ENCODE measurements around the gene TMEM94. TPM values are rescaled to one million over a fixed set of nuclear protein-coding genes. Genes with fewer than 3 reads are reported as not detected.
A peak's percentile ranks its signal among the peaks of the same experiment; 100 is the strongest.
"Not testable (repeated sequence)": the region's sequence is repeated elsewhere in the genome, so short reads cannot be mapped to it uniquely, and the experiment has no call there.

TMEM94 gene
- total and polyA plus RNA-seq, 9 of the 15 experiments (the other 6 are each of a cell fraction or from before 2014, with no cell fraction given) = 0.35 to 48.1 (median 14.4) TPM

GRCh38 chr17:75477490-75477862 is 21.0 kb downstream of the TMEM94 start:
- BruUV-seq (replicated peaks); H3K27me3 ChIP-seq (ENCODE audit: control insufficient read depth in 2 of 2, insufficient read depth in 2 of 2, low read length in 2 of 2); in situ Hi-C loops (cut with MboI); FAIRE-seq; DNase-seq (ENCODE audit: extremely low read depth in 1 of 4, low spot score in 3 of 4); H2AFZ ChIP-seq (ENCODE audit: low read depth, low read length); H3K79me2 ChIP-seq (ENCODE audit: control insufficient read depth, insufficient read depth, low read length); H3K9ac ChIP-seq (ENCODE audit: insufficient read depth in 1 of 2, low read depth in 2 of 2, low read length in 2 of 2); H3K9me3 ChIP-seq (replicated peaks; ENCODE audit: control insufficient read depth, insufficient read depth, low read depth, low read length); intact Hi-C loops (cut with micrococcal nuclease); H3K4me2 ChIP-seq (ENCODE audit: insufficient read depth, low read length); CTCF ChIA-PET (ENCODE audit: low intra/inter-chr PET ratio); ATAC-seq; H3K4me3 ChIP-seq; H3K9me1 ChIP-seq (ENCODE audit: control insufficient read depth, insufficient read depth, low read length); H3K27ac ChIP-seq (ENCODE audit: extremely low read depth, low read depth, low read length): not testable (repeated sequence)
- Histone ChIP-seq H3K4me1 (replicated peaks in 1 of 2; ENCODE audit: control insufficient read depth in 2 of 2, insufficient read depth in 2 of 2, low read length in 2 of 2) (peaks cover 0 to 13% of the 10 kb centered on the region in 2 experiments; a peak in 2 of 5 replicates), H4K20me1 (replicated peaks; ENCODE audit: control insufficient read depth, insufficient read depth, low read length) (peaks cover 17% of the 10 kb centered on the region), H3K36me3 (ENCODE audit: control insufficient read depth, insufficient read depth, low read length) (peaks cover 11% of the 10 kb centered on the region; the same call in 2 of the 3 replicates)
- POLR2A ChIA-PET = interaction anchor here (0.6 to 1.8 kb wide), 2 partner anchors 9 to 22 kb away, joined by 3 to 5 read pairs; partner anchors contain the start of gene TMEM94
- 93% methylated on average over 9 of the region's 11 CpGs for WGBS (ENCODE audit: insufficient coverage, low coverage, missing lambda C conversion rate)

DNA sequence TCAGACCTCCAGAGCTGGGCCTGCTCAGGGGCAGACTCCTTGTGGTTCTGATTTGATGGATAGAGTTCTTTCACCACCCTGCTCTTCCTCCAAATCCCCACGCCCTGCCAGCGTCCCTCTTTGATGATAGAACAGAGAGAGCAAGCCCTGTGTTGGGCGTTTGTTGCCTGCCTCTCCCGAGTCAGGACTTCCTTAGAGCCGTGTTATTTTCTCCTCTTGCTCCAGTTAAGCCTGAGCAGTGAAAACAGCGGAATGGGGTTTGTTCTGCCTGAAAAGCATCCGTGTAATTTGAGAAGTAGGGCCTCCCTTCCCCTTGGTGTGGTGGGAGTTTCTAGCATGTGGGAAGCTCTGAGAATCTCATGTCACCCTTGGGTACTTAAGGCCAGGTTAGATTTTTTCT is 22.1 kb downstream of the TMEM94 start:
- Histone ChIP-seq H2AFZ (ENCODE audit: low read depth, low read length) (no peak overlapping the region), H3K9me3 (replicated peaks; ENCODE audit: control insufficient read depth, insufficient read depth, low read depth, low read length) (no peaks in the 10 kb centered on the region), H3K4me3 (no peak overlapping the region), H3K4me1 (replicated peaks in 1 of 2; ENCODE audit: control insufficient read depth in 2 of 2, insufficient read depth in 2 of 2, low read length in 2 of 2) (peaks cover 0 to 13% of the 10 kb centered on the region in 2 experiments; a peak in 2 of 5 replicates), H3K9me1 (ENCODE audit: control insufficient read depth, insufficient read depth, low read length) (no peaks in the 10 kb centered on the region), H4K20me1 (replicated peaks; ENCODE audit: control insufficient read depth, insufficient read depth, low read length) (peaks cover 17% of the 10 kb centered on the region), H3K79me2 (ENCODE audit: control insufficient read depth, insufficient read depth, low read length) (no peaks in the 10 kb centered on the region), H3K27me3 (ENCODE audit: control insufficient read depth in 2 of 2, insufficient read depth in 2 of 2, low read length in 2 of 2) (no peaks in the 10 kb centered on the region), H3K27ac (ENCODE audit: extremely low read depth, low read depth, low read length) (no peak overlapping the region), H3K4me2 (ENCODE audit: insufficient read depth, low read length) (no peak overlapping the region), H3K36me3 (ENCODE audit: control insufficient read depth, insufficient read depth, low read length) (peaks cover 5% of the 10 kb centered on the region; the same call in 2 of the 3 replicates), H3K9ac (ENCODE audit: insufficient read depth in 1 of 2, low read depth in 2 of 2, low read length in 2 of 2) (no peak overlapping the region)
- CTCF ChIA-PET (ENCODE audit: low intra/inter-chr PET ratio) = no interaction called here
- peak; percentile 49 for FAIRE-seq
- in situ Hi-C loops (cut with MboI) = no loop called here
- no peak for DNase-seq (ENCODE audit: extremely low read depth in 1 of 4, low spot score in 3 of 4)
- POLR2A ChIA-PET = interaction anchor here (1.2 kb wide), 1 partner anchor 12 kb away, joined by 3 read pairs; no protein-coding TSS in a partner anchor
- 55% methylated on average over 6 of the region's 7 CpGs for WGBS (ENCODE audit: insufficient coverage, low coverage, missing lambda C conversion rate)
- ATAC-seq = no peak
- intact Hi-C loops (cut with micrococcal nuclease) = no loop called here
- BruUV-seq (replicated peaks) = no TSS peak
- no peak for TF ChIP-seq NR2F6 (CRISPR knock-in tag; IDR thresholded peaks at IDR 0.05)
- no peak for TF ChIP-seq RHOXF2B (CRISPR knock-in tag; conservative IDR thresholded peaks at IDR 0.05)
- TF ChIP-seq, protein P1, sequence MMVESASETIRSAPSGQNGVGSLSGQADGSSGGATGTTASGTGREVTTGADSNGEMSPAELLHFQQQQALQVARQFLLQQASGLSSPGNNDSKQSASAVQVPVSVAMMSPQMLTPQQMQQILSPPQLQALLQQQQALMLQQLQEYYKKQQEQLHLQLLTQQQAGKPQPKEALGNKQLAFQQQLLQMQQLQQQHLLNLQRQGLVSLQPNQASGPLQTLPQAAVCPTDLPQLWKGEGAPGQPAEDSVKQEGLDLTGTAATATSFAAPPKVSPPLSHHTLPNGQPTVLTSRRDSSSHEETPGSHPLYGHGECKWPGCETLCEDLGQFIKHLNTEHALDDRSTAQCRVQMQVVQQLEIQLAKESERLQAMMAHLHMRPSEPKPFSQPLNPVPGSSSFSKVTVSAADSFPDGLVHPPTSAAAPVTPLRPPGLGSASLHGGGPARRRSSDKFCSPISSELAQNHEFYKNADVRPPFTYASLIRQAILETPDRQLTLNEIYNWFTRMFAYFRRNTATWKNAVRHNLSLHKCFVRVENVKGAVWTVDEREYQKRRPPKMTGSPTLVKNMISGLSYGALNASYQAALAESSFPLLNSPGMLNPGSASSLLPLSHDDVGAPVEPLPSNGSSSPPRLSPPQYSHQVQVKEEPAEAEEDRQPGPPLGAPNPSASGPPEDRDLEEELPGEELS (CRISPR knock-in tag; IDR thresholded peaks at IDR 0.05; ENCODE audit: borderline replicate concordance) = no peak
- no peak for TF ChIP-seq ZKSCAN1 (IDR thresholded peaks at IDR 0.05; ENCODE audit: low read depth, low read length)
- no peak for TF ChIP-seq ZNF212 (CRISPR knock-in tag; IDR thresholded peaks at IDR 0.05)
- TF ChIP-seq NBN (IDR thresholded peaks at IDR 0.05; ENCODE audit: low read depth) = no peak
- TF ChIP-seq FOXA3 (CRISPR knock-in tag; conservative IDR thresholded peaks at IDR 0.05 in 1 of 2, IDR thresholded peaks at IDR 0.05 in 1 of 2) = no peak
- TF ChIP-seq GTF2F1 (IDR thresholded peaks at IDR 0.05; ENCODE audit: low read depth, low read length) = no peak
- no peak for TF ChIP-seq RBFOX2 (IDR thresholded peaks at IDR 0.05; ENCODE audit: low read depth, low read length)
- TF ChIP-seq E2F8 (IDR thresholded peaks at IDR 0.05; ENCODE audit: low read depth, partially characterized antibody) = no peak
- TF ChIP-seq SP2 (IDR thresholded peaks at IDR 0.05; ENCODE audit: extremely low read depth, low read depth, low read length, poor library complexity, severe bottlenecking) = no peak
- TF ChIP-seq RNF2 (IDR thresholded peaks at IDR 0.05) = no peak
